HG02870 (cell line): Measurements from ENCODE around the gene LARGE1.
"Not testable (repeated sequence)": the region's sequence is repeated elsewhere in the genome, so short reads cannot be mapped to it uniquely, and the experiment has no call there.

Experiments
- ATAC-seq: cut with Tn5 transposase; IDR thresholded peaks from one replicate; pipeline ENCODE4 v1.9.1; 2021; ENCODE audit warnings: mild to moderate bottlenecking, moderate library complexity; ENCODE audit not compliant: unreplicated experiment

The LARGE1 gene

GRCh38 chr22:33575041-33575440 is 345.2 kb downstream of the LARGE1 start:
- no peak for ATAC-seq

DNA sequence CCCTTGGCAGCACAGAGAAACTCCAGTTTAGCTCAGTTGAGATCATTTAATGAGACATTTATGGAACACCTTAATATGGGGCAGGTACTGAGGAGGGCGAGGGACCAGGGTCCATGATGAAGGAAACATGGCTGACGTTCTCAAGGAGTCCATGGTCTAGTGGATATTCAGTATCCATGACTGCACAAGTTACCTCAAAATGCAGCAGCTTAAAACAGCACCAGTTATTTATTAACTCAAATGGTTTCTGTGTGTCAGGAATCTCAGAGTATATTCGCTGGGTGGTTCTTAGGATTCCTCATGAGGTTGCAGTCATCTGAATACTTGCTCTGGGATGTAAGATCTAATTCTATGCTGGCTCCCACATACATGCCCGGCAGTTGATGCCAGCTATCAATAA is 346.8 kb downstream of the LARGE1 start:
- no peak for ATAC-seq

GRCh38 chr22:33572086-33572485 is 348.2 kb downstream of the LARGE1 start:
- no peak for ATAC-seq

DNA sequence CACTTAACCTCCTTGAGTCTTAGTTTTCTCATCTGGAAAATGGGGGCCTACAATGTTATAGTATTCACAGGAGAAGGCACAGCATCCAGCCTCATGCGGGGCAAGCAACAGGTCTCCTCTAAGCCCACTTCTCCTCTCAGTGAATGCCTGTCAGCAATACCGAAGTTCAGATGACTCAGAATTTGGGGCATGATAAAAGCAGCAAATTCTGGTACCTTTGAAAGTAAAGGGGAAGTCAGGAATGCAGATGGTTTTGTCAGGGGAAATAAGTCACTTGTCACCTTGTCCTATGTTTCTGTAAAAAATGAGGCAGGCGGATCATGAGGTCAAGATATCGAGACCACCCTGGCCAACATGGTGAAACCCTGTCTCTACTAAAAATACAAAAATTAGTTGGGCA is 350.2 kb downstream of the LARGE1 start:
- ATAC-seq, result no peak

DNA sequence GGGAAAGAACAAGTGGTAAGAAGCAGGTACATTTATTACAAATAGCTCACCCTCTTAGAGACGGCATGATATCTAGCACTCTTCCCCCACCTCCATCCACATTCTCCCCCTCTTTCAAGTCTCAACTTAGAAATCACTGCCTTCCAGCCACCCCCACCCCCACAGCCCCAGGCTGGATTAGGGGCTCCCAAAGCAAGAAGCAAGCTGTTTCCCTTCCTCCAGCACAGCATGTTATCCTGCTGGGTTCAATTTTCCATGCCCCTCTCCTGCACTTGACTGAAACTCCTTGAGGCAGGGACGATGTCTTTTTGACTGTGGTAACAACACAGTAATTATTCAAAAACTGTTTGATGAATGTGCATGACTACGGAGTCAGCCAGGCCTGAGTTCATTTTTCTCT is 350.7 kb downstream of the LARGE1 start:
- no peak for ATAC-seq

GRCh38 chr22:33569018-33569417 is 351.3 kb downstream of the LARGE1 start:
- no peak for ATAC-seq

DNA sequence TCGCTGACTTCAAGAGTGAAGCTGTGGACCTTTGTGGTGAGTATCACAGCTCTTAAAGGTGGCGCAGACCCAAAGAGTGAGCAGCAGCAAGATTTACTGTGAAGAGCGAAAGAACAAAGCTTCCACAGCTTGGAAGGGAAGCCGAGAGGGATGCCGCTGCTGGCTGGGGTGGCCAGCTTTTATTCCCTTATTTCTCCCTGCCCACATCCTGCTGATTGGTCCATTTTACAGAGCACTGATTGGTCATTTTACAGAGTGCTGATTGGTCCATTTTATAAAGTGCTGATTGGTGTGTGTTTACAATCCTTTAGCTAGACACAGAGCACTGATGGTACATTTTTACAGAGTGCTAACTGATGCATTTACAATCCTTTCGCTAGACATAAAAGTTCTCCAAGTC is 353.8 kb downstream of the LARGE1 start:
- ATAC-seq, result not testable (repeated sequence)

DNA sequence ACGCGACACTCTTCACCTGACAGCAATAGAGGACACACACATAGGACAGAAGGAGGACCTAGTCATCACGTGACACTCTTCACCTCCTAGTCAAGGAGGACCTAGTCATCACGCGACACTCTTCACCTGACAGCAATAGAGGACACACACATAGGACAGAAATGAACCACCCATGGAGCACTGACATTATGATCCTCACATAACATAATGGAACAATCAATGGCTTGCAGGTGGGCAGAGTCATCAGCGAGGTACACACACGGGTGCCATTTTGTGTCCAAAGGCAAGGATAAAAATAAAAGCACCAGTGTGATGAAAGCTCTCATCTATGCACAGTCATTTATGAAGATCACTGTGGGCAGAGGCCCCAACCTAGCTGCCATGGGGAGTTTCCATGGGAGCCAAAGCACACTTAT is 354.7 kb downstream of the LARGE1 start:
- peak; percentile 42 for ATAC-seq

DNA sequence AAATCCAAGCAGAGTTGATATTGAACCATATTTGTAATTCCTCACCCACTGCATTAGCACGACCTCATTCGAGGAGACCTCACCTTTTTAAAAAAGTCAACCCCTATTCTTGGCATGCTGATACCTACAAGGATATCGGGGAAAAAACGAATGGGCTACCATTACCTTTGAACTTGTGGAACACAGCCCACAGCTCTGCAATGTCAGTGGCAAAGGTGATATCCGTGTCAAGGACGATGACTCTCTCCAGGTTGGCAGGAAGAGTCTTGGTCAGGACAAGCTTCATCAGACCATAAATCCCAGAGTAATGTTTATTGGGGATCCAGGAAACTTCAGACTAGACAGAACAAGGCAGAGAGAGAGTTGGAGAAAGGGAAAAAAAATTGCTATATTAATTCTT is 355.6 kb downstream of the LARGE1 start:
- no peak for ATAC-seq

- ATAC-seq, result no peak
These were observed 356.9 kb downstream of the LARGE1 start for GRCh38 chr22:33563220-33563964.

- ATAC-seq, result no peak
These were observed 357.8 kb downstream of the LARGE1 start for GRCh38 chr22:33562501-33562900.

- ATAC-seq, result no peak
These were observed 359.0 kb downstream of the LARGE1 start for GRCh38 chr22:33561149-33561807.

GRCh38 chr22:33557836-33558235 is 362.4 kb downstream of the LARGE1 start:
- ATAC-seq, result no peak

DNA sequence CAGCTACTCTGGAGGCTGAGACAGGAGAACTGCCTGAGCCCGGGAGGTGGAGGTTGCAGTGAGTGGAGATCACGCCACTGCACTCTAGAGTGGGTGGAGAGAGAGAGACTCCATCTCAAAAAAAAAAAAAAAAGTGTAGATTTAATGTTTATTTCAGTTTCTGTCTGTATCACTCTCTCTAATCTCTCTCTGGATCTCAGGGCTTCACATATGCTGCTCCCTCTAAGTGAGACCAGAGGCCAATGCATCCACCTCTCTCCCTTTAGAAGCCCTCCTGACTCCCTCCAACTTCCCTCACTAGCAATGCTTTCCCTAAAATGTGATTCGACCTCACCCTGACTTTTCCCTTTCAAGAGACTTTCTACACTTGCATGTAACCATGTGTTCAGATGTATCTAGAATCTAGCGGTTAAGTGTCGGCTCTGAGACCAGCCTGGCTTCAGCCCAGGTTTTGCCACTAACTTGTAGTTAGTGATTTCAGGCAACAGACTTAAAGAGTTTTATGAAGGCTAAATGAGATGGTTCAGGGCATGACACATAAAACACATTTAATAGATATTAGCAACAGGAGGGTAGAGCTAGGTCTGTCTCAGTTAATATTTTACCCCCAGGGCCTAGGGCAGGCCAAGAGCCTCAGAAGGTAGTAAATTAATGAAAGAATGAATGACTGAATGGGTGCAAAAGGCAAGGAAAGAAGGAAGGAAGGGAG is 364.3 kb downstream of the LARGE1 start:
- no peak for ATAC-seq

DNA sequence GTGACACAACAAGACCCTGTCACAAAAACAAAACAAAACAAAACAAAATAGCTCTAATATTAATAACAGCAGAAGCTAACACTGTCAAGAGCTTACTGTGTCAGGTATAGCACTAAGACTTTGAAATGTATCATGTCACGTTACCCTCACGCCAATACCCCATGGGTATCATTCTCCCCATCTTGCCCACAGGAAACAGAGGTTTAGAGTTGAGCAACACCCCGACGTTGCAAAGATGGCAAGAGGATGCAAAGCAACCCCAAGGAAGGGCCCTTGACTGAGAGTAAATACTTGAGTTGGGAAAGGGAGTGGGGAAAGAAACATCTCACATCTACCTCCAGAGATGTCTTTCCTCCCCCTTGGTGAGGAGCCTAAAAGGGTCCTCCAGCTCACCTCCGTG is 366.8 kb downstream of the LARGE1 start:
- no peak for ATAC-seq

DNA sequence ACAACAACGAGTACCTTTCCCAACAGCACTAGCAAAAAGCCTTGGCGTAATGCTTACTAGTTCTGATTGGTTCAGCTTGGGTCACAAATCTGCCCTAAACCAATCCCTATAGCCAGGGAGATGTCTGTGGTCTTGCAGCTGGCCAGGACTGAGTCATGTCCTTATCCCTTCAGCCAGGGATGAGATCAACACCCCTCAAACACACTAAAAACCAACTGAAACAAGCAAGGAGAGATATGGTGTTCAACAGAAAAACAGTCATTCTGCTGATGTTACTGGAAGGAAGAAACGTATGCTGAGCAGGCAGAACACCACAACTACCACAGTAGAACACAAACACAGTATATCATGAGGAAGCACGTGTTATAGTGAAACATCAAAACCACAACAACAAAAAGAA is 375.6 kb downstream of the LARGE1 start:
- ATAC-seq, result no peak

DNA sequence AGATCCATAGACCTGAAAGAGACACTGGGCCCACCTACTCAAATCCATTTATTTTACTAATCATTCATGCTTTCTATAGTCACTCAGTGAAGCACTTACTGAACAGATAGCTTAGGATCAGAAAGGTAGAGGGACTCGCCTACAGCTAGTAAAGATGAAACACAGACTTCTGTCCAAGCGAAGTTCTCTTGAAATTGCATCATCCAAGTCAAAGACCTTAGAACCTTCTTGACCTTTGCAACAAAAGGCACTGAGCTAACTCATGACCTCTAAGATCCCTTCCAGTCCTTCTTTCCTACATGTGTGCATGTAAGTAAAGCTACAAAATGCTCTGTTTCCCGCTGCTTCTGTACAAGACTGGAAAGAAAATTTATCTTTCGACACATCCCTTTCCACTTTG is 377.6 kb downstream of the LARGE1 start:
- ATAC-seq, result no peak

GRCh38 chr22:33542153-33542552 is 378.1 kb downstream of the LARGE1 start:
- ATAC-seq, result no peak

DNA sequence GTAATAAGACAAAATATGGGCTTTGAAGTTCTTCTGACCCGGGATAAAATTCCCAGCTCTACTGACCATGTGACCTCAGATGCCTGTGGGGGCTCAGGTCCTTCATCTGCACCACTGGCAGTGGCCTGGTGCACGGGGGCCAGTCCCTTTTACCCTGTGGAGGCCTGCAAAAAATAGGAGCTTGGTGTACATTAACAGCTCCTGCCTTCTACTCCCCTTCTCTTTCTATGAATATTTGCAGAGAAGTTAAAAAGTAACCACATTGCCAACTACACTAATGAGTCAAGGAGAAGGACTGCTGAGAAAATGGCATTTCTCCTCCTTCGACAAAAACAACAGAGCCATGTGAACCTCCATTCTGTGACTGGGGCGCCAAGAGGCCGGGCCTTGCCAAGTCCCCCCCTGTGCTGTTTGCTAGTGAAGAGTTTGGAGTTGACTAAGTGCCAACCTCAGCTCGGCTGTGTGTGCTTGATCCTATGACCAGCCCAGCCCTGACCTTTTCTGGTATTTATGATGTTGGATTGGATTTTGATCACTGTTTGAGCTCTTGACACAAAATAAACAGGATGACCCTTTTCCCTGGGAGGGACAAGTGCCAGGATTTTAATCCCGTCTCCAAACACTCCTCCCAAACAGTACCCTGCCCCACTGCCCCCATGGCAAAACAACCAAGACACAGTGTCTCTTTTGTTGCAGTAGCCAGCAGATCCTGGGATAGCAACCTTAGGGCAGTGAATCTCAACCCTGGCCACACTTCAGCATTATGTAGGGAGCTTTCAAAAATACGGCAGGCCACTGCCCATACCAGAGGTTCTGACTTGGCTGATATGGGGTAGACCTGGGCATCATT is 380.1 kb downstream of the LARGE1 start:
- no peak for ATAC-seq

DNA sequence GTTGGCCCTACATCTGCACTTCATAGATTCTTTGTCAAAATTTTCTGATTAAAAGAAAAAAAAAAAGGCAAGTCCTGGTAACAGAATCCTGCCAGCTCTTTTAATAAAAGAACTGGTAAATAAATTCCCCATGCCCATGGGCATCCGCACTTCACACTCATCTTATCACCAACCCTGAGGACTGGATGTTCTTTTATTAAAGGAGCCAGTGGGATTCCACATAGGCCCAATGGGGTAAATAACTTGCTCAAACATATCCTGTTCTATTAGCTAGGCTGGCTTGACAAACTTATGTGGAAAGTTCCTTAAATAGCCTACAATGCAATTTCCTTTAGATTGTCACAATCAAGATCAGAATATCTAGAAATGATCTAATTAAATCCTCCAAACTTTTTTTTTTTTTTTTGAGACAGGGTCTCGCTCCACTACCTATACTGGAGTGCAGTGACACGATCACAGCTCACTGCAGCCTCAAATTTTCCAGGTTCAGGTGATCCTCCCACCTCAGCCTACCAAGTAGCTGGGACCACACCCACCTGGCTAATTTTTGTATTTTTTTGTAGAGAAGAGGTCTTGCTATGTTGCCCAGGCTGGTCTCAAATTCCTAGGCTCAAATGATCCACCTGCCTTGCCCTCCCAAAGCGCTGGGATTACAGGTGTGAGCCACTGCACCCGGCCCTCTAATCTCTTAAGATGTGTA is 380.9 kb downstream of the LARGE1 start:
- no peak for ATAC-seq
